Activated CD4-positive, alpha-beta memory T cell treated with anti-CD3 and anti-CD28 coated beads for 36 hours (primary cell): Measurements from ENCODE around the gene OPRM1. TPM values are rescaled to one million over a fixed set of nuclear protein-coding genes. Genes with fewer than 3 reads are reported as not detected.

ENCODE experiments used
- CTCF ChIA-PET: fragments of 350-600 bp; sonication (Branson Sonifier 250); formaldehyde crosslinking; loops from one replicate; lab custom pipeline; 2021; ENCODE audit warnings: antibody characterized with exemption, inconsistent platforms; lab: Charles Lee
- POLR2A ChIA-PET: fragments of 350-600 bp; sonication (Branson Sonifier 250); formaldehyde crosslinking; loops from one replicate; lab custom pipeline; 2021; ENCODE audit warnings: antibody characterized with exemption; lab: Charles Lee
- DNase-seq: peaks from one replicate; pipeline ENCODE4 v3.0.0-alpha.2; 2020
- H3K27ac Mint-ChIP-seq: one replicate; pipeline ENCODE4 v1.8.0; 2021; ENCODE audit warnings: mixed read lengths
- H3K27me3 Mint-ChIP-seq: one replicate; pipeline ENCODE4 v1.8.0; 2021; ENCODE audit warnings: mixed read lengths
- H3K36me3 Mint-ChIP-seq: one replicate; pipeline ENCODE4 v1.8.0; 2021; ENCODE audit warnings: mixed read lengths
- H3K4me1 Mint-ChIP-seq: one replicate; pipeline ENCODE4 v1.8.0; 2021; ENCODE audit warnings: low read depth, mixed read lengths
- H3K4me3 Mint-ChIP-seq: one replicate; pipeline ENCODE4 v1.8.0; 2021; ENCODE audit warnings: mild to moderate bottlenecking, mixed read lengths
- H3K9me3 Mint-ChIP-seq: one replicate; pipeline ENCODE4 v1.8.0; 2021; ENCODE audit warnings: mixed read lengths
- intact Hi-C: fragments of 100-400 bp; cut with micrococcal nuclease; formaldehyde crosslinking; loops from one replicate; pipeline ENCODE4 v1.15.1; 2023
- total RNA-seq, 2 experiments: library from RNA; stranded (reverse); gene quantifications; one replicate each; pipeline ENCODE4 v1.2.3, GENCODE V29; 2021

Gene OPRM1
- not detected for total RNA-seq

GRCh38 chr6:154039231-154039842 lies at the start of gene OPRM1:
Gene OPRM1 (plus strand): TSS chr6:154039240. CDS start chr6:154039545, 305 bp downstream.
- intact Hi-C loops: no loop called here
- CTCF ChIA-PET: no interaction called here
- Mint-ChIP-seq H3K27me3 (peaks cover 23% of the 10 kb centered on the region), H3K36me3 (no peaks in the 10 kb centered on the region), H3K4me3 (no peak within 1 kb of the TSS), H3K9me3 (no peaks in the 10 kb centered on the region), H3K27ac (no peak within 1 kb of the TSS), H3K4me1 (no peaks in the 10 kb centered on the region)
- POLR2A ChIA-PET: no interaction called here
- DNase-seq: peak; percentile 48

- H3K4me3 Mint-ChIP-seq: no peak overlapping the region
- CTCF ChIA-PET: no interaction called here
- POLR2A ChIA-PET: no interaction called here
- intact Hi-C loops: no loop called here
- no peaks in the 10 kb centered on the region for H3K9me3 Mint-ChIP-seq
- H3K27me3 Mint-ChIP-seq: peaks cover 5% of the 10 kb centered on the region
- H3K27ac Mint-ChIP-seq: no peak overlapping the region
- no peak for DNase-seq
- H3K4me1 Mint-ChIP-seq: no peaks in the 10 kb centered on the region
- no peaks in the 10 kb centered on the region for H3K36me3 Mint-ChIP-seq
These were observed 49.1 kb upstream of the OPRM1 start for GRCh38 chr6:153989989-153990388.

DNA sequence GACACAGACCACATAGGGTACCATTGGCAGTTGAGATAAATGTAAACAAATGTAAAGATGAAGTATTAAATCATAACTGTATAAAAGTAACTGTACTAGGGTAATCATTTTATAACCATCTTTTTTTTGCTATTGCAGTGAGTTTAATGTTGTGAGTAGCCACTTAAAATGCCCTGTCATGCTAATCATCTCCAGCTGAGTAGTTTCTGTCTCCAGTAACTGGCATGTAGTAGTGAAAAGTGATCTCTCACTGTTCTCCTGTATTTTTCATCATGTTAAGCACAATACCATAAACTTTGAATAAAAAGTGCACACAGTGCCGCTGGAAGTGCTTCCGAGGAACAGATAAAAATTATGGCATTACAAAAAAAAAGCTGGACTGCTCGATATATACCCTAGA lies 45.0 kb upstream of the OPRM1 start:
- no peak for DNase-seq
- H3K36me3 Mint-ChIP-seq: no peaks in the 10 kb centered on the region
- CTCF ChIA-PET: no interaction called here
- no peak overlapping the region for H3K4me3 Mint-ChIP-seq
- H3K27ac Mint-ChIP-seq: no peak overlapping the region
- H3K9me3 Mint-ChIP-seq: no peaks in the 10 kb centered on the region
- H3K4me1 Mint-ChIP-seq: no peaks in the 10 kb centered on the region
- intact Hi-C loops: no loop called here
- POLR2A ChIA-PET: no interaction called here
- peaks cover 5% of the 10 kb centered on the region for H3K27me3 Mint-ChIP-seq

- H3K4me3 Mint-ChIP-seq: no peak overlapping the region
- POLR2A ChIA-PET: no interaction called here
- no peaks in the 10 kb centered on the region for H3K4me1 Mint-ChIP-seq
- no peak for DNase-seq
- no peaks in the 10 kb centered on the region for H3K36me3 Mint-ChIP-seq
- no peaks in the 10 kb centered on the region for H3K9me3 Mint-ChIP-seq
- CTCF ChIA-PET: no interaction called here
- intact Hi-C loops: no loop called here
- H3K27ac Mint-ChIP-seq: no peak overlapping the region
- H3K27me3 Mint-ChIP-seq: peaks cover 5% of the 10 kb centered on the region
These were observed 44.2 kb upstream of the OPRM1 start for GRCh38 chr6:153994811-153995210.

DNA sequence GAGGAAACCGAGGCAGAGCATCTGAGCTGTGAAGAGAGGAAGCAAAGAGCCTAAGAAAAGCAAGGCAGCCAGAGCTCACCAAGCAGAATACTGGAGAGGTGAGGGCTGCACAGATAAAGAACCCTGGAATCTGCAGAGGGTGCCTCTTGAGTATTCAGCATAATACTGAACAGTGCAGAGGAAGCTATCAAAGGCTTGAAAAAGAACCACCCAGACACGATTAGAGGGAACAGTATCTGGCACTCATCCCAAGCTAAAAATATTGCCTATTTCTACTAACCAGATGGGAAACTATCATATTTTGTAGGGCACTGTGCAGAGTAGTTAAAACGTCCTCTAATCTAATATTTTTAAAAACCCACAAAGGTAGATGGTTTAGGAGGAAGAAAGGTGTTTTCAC lies 41.8 kb upstream of the OPRM1 start:
- intact Hi-C loops: no loop called here
- peaks cover 5% of the 10 kb centered on the region for H3K27me3 Mint-ChIP-seq
- no peaks in the 10 kb centered on the region for H3K4me1 Mint-ChIP-seq
- POLR2A ChIA-PET: no interaction called here
- H3K4me3 Mint-ChIP-seq: no peak overlapping the region
- no peaks in the 10 kb centered on the region for H3K36me3 Mint-ChIP-seq
- CTCF ChIA-PET: no interaction called here
- no peak for DNase-seq
- no peak overlapping the region for H3K27ac Mint-ChIP-seq
- H3K9me3 Mint-ChIP-seq: no peaks in the 10 kb centered on the region

- CTCF ChIA-PET: no interaction called here
- H3K4me3 Mint-ChIP-seq: no peak overlapping the region
- no peaks in the 10 kb centered on the region for H3K9me3 Mint-ChIP-seq
- no peak for DNase-seq
- no peaks in the 10 kb centered on the region for H3K4me1 Mint-ChIP-seq
- intact Hi-C loops: no loop called here
- peaks cover 4% of the 10 kb centered on the region for H3K27me3 Mint-ChIP-seq
- POLR2A ChIA-PET: no interaction called here
- no peak overlapping the region for H3K27ac Mint-ChIP-seq
- H3K36me3 Mint-ChIP-seq: no peaks in the 10 kb centered on the region
These were observed 37.4 kb upstream of the OPRM1 start for GRCh38 chr6:154001494-154002285.

- H3K4me1 Mint-ChIP-seq: no peaks in the 10 kb centered on the region
- no peaks in the 10 kb centered on the region for H3K36me3 Mint-ChIP-seq
- POLR2A ChIA-PET: no interaction called here
- no peak for DNase-seq
- no peak overlapping the region for H3K27ac Mint-ChIP-seq
- intact Hi-C loops: no loop called here
- peaks cover 4% of the 10 kb centered on the region for H3K27me3 Mint-ChIP-seq
- H3K4me3 Mint-ChIP-seq: no peak overlapping the region
- CTCF ChIA-PET: no interaction called here
- no peaks in the 10 kb centered on the region for H3K9me3 Mint-ChIP-seq
These were observed 36.1 kb upstream of the OPRM1 start for GRCh38 chr6:154002894-154003293.

GRCh38 chr6:154010371-154010770 lies 28.7 kb upstream of the OPRM1 start:
- CTCF ChIA-PET: no interaction called here
- Mint-ChIP-seq H3K27me3 (no peaks in the 10 kb centered on the region), H3K36me3 (no peaks in the 10 kb centered on the region), H3K9me3 (no peaks in the 10 kb centered on the region), H3K27ac (no peak overlapping the region), H3K4me3 (no peak overlapping the region), H3K4me1 (no peaks in the 10 kb centered on the region)
- intact Hi-C loops: no loop called here
- no peak for DNase-seq
- POLR2A ChIA-PET: no interaction called here

- intact Hi-C loops: no loop called here
- Mint-ChIP-seq H3K27me3 (no peaks in the 10 kb centered on the region), H3K4me1 (no peaks in the 10 kb centered on the region), H3K36me3 (no peaks in the 10 kb centered on the region), H3K4me3 (no peak overlapping the region), H3K9me3 (no peaks in the 10 kb centered on the region), H3K27ac (no peak overlapping the region)
- DNase-seq: no peak
- CTCF ChIA-PET: no interaction called here
- POLR2A ChIA-PET: no interaction called here
These were observed 26.2 kb upstream of the OPRM1 start for GRCh38 chr6:154012852-154013251.

DNA sequence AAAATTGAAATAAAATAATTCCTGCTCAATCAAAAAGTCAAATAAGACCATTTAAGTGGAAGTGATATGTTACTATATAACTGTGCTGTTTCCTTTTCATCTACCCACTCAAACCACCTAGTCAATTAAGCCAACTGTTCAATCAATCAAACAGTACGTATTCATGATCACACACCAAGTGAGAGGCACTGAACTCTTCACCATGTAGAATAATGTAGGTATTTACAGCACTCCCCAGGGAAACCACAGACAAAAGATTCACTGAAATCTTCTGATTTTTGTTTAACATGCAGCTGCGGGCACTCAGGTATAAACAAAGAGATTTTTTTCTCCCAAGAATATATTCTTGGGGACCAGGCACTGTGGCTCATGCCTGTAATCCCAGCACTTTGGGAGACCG lies 21.3 kb upstream of the OPRM1 start:
- CTCF ChIA-PET: no interaction called here

DNA sequence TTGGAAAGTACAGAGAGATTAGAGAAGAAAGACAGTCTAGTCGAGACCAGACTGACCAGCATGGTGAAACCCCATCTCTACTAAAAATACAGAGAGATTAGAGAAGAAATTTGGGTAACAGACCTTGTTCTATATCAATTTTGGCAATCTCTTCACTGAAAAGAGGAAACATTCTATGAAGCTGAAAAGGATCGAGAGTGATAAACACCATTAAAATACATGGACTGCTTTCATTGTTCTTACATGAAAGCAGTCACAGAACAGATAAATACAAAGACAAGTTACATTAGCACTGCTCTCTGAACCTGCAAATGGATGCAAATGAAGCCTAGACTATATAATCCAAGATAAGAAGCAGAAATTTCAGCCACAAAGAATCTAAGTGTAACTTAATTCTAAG lies 8.4 kb upstream of the OPRM1 start:
- Mint-ChIP-seq H3K36me3 (no peaks in the 10 kb centered on the region), H3K4me1 (no peaks in the 10 kb centered on the region), H3K4me3 (no peak overlapping the region), H3K27ac (no peak overlapping the region), H3K9me3 (no peaks in the 10 kb centered on the region), H3K27me3 (peaks cover 1% of the 10 kb centered on the region)
- intact Hi-C loops: no loop called here
- POLR2A ChIA-PET: no interaction called here
- CTCF ChIA-PET: no interaction called here
- no peak for DNase-seq

More for the DNA sequence above, 21.3 kb upstream of the OPRM1 start:
- Mint-ChIP-seq H3K36me3 (no peaks in the 10 kb centered on the region), H3K9me3 (no peaks in the 10 kb centered on the region), H3K4me3 (no peak overlapping the region), H3K27me3 (no peaks in the 10 kb centered on the region), H3K27ac (no peak overlapping the region), H3K4me1 (no peaks in the 10 kb centered on the region)
- intact Hi-C loops: no loop called here
- no peak for DNase-seq
- POLR2A ChIA-PET: no interaction called here

GRCh38 chr6:154041001-154041400 lies 2.0 kb downstream of the OPRM1 start:
- H3K27me3 Mint-ChIP-seq: peaks cover 22% of the 10 kb centered on the region
- no peak overlapping the region for H3K27ac Mint-ChIP-seq
- ChIA-PET CTCF (no interaction called here), POLR2A (no interaction called here)
- no peaks in the 10 kb centered on the region for H3K9me3 Mint-ChIP-seq
- H3K4me1 Mint-ChIP-seq: no peaks in the 10 kb centered on the region
- no peak overlapping the region for H3K4me3 Mint-ChIP-seq
- intact Hi-C loops: no loop called here
- DNase-seq: no peak
- no peaks in the 10 kb centered on the region for H3K36me3 Mint-ChIP-seq

GRCh38 chr6:154053141-154053540 lies 14.1 kb downstream of the OPRM1 start:
- ChIA-PET CTCF (interaction anchor here (0.5 kb wide), 1 partner anchor 9 kb away, joined by 4 read pairs; no protein-coding TSS in a partner anchor), POLR2A (no interaction called here)
- DNase-seq: no peak
- Mint-ChIP-seq H3K9me3 (no peaks in the 10 kb centered on the region), H3K27me3 (no peaks in the 10 kb centered on the region), H3K4me1 (no peaks in the 10 kb centered on the region), H3K4me3 (no peak overlapping the region), H3K36me3 (no peaks in the 10 kb centered on the region), H3K27ac (no peak overlapping the region)
- intact Hi-C loops: no loop called here
